Effector CD8-positive, alpha-beta T cell (primary cell): ENCODE measurements around the gene DNAAF5.

ENCODE experiments used
- DNase-seq: peaks from one replicate; lab custom pipeline; 2025; lab: John Stamatoyannopoulos, UW

Gene DNAAF5

DNA sequence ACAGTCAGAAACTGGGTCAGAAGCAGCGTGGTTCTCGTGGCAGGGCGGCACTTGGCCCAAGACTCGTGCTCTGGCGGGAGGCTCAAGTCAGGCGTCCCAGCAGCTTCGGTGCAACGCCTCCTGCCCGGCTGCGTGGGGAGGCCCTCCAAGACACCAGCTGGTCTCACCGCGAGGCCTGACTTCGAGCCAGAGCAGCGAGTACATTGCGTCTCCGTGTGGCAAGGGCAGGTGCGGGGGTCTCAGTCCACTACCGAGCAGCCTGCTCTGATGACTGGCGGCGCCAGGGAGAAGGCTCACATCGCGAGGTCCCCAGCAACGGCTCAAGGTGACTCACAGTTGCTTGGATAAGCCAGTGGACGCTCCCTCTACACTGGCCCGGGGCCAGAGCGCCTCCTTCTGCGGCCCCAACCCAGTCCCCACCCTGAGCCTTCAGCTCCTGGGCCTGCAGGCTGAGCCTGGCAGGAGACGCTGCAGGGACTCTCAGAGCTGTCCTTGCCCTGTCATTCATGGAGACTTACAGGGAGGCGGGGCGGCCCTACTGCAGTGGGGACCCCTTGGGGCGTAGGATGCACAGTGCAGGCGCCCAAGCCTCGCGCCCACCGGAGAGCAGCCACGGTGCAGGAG lies 42.5 kb downstream of the DNAAF5 start:
- DNase-seq: no peak

GRCh38 chr7:770336-770735 lies 43.8 kb downstream of the DNAAF5 start:
- no peak for DNase-seq

- DNase-seq: no peak
These were observed 44.3 kb downstream of the DNAAF5 start for GRCh38 chr7:770741-771166.

GRCh38 chr7:771234-772004 lies 44.9 kb downstream of the DNAAF5 start:
- DNase-seq: no peak

- no peak for DNase-seq
These were observed 45.5 kb downstream of the DNAAF5 start for GRCh38 chr7:772005-772294.

DNA sequence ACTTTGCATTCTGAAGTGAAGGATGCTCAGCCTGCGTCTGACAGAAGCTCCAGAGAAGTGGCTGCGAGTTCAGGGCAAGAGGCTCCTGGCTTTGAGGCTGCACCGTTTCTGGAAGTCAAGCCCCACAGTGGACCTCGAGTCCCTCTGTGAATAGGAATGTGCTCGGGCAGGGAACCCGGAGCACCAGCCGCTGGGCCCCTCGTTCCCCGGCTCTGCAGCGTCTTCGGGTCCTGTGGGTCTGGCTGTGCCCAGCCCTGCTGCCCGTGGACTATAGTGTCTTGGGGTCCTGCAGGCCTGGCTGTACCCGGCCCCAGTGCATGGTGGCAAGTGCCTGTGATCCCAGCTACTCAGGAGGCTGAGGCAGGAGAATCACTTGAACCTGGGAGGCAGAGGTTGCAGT lies 45.9 kb downstream of the DNAAF5 start:
- no peak for DNase-seq

- DNase-seq: no peak
These were observed 46.5 kb downstream of the DNAAF5 start for GRCh38 chr7:772861-773621.

DNA sequence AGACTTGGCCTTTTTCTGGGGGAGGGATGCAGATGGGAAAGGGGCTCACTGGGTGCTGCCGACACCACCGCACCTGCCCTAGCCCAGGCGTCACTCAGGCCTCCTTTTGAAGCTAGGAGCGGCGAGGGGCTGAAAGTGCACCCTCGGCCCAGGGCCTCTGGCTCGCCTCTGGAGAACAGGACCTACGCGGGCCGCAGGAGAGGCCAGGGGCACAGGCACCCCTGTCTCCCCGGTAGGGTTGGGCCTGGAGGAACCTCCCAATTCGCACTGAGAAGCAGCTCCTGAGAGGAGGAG lies 47.1 kb downstream of the DNAAF5 start:
- no peak for DNase-seq

DNA sequence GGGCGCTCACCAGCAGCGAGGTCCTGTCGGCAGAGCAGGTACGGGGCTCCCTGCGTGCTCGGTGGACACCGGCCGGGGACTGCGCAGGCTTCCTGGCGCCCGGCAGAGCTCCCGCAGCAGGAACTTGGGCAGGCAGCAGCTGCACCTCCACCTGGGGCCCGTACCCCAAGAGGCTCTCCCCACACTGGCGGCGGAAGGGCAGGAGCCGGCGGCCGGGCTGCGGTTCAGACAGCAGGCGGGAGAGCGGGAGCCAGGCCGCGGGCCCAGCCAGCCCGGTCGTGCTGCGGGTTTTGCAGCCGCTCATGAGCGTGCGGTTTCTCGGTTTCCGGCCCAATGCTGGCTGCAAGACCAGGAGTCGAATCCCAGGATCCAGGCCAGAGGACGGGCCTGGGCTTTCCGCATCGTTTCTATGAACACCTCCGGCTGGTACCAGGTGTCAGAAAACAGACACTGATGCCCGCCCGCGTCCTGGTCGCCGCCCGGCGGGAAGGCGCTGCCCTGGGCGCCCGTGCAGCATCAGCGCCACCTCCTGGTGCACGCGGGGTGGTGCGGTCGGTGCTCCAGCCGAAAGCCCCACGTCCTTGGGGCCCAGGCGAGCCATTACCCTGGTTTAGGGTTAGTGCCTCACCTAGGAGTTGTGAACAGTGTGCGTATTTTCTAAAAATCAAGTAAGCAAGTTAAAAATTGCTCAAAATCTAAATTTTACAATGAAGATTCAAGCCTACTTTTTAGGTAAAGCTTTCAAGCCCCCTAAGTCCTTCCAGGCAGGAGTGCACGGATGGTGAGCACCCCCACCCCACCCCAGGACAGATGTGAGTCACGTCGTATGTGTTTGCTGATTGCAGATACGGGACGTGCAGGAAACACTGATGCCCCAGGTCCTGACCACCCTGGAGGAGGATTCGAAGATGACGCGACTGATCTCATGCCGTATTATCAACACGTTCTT lies 47.9 kb downstream of the DNAAF5 start:
- peak; percentile 63 for DNase-seq

- DNase-seq: no peak
These were observed 49.9 kb downstream of the DNAAF5 start for GRCh38 chr7:776381-776780.

DNA sequence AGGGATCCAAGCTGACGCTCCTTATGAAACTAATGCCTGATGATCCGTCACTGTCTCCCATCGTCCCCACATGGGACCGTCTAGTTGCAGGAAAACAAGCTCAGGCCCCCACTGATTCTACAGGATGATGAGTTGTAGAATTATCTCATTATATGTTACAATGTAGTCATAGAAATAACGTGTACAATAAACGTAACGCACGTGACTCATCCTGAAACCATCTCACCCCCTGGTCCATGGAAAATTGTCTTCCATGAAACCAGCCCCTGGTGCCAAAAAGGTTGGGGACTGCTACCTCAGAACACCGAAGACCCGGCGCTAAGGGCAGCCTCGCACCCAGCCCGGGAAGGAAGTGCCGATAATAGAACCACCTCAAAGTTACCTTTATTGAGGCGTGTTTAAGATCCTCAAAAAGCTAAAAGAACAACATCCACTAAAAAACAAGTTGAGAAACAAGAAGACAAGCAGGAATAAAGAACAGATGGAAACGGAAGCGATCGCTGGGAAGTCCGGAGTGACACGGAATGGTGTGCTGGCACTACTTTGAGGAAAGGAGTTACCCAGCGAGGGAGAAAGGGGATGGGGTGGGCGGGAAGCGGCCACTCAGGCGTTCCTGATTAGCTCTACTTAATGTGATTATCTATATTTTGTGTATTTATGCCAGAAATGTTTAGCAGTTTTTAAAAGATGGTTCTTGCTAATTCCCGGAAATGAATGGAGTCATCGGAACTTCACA lies 50.7 kb downstream of the DNAAF5 start:
- DNase-seq: no peak

GRCh38 chr7:777728-778078 lies 51.2 kb downstream of the DNAAF5 start:
- DNase-seq: no peak

- DNase-seq: no peak
These were observed 51.9 kb downstream of the DNAAF5 start for GRCh38 chr7:778271-778967.

GRCh38 chr7:778968-779451 lies 52.5 kb downstream of the DNAAF5 start:
- DNase-seq: no peak

DNA sequence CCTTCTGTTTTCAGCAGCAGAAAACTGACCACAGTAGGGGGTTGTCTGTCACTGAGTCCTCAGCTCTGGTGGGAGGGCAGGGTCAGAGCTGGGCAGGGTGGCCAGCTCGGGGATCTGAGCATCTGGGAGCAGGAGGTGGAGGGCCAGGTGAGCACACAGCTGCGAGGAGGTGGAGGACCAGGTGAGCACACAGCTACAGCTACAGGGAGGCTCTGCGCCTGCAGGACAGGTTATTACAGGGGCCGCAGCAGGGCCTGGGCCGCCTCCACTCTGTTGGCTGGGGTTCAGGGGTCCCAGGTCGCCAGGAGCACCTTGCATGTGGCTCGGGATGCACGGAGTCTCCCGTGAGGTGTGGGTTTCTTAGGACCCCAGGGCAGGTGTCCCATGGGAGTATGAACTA lies 53.0 kb downstream of the DNAAF5 start:
- no peak for DNase-seq

- DNase-seq: no peak
These were observed 53.6 kb downstream of the DNAAF5 start for GRCh38 chr7:780081-780480.

DNA sequence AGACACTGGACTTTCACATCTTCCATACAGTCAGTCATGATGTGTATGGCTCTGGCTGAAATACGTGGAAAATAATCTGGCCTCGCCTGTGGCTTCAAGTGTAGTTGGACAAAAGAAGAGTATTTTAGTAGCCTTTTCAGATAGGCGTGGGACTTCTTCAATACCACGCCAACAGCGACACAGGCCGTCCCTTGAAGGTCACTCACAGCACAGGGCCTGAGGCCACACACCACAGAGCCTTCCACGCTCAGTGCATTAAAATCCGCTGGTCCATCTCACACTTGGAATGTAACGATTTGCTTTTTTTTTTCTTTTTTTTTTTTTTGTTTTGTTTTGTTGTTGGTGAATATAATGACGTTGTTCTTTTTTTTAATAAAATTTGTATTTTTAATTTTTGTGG lies 54.0 kb downstream of the DNAAF5 start:
- DNase-seq: no peak

DNA sequence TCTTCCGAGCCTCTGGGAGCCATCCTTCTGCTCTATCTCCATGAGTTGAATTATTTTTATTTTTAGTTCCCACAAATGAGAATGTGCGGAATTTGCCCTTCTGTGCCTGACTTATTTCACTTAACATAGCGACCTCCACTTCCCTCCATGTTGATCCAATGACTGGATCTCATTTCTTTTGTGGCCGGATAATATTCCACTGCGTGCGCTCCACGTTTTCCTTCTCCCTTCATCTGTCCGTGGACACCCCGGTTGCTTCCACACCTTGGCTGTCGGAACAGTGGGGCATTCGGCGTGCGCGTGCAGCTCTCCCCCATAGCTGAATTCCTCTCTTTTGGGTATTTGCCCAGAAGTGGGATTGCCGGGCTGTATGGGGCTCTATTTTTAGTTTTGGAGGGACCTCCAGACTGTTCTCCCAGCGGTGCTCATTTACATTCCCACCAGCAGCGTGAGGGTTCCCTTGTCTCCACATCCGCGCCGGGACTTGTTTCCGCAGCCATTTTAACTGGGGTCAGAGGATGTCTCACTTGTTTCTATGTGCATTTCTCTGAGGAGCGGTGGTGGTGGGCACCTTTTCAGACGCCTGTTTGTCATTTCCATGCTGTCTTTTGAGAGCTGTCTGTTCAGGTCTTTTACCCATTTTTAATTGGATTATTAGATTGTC lies 54.8 kb downstream of the DNAAF5 start:
- DNase-seq: no peak

GRCh38 chr7:781936-782529 lies 55.5 kb downstream of the DNAAF5 start:
- no peak for DNase-seq
